HCT116 (cell line): ENCODE measurements around the gene RCSD1. TPM values are rescaled to one million over a fixed set of nuclear protein-coding genes. Genes with fewer than 3 reads are reported as not detected.

Experiments used
- total RNA-seq: library from RNA; stranded (reverse); gene quantifications from one replicate; pipeline ENCODE4 v1.2.1, GENCODE V29; 2021; ENCODE audit not compliant: unreplicated experiment

RCSD1 gene
- total RNA-seq, 1 experiment from 2014 or later: 0.15 TPM

Other genes starting within 250 kb of the RCSD1 start
- gene CD247, start 111.7 kb upstream of the RCSD1 start, total RNA-seq: 0.57 TPM
- gene CREG1, start 76.5 kb upstream of the RCSD1 start, total RNA-seq: 55.7 TPM
- gene MPZL1, start 91.8 kb downstream of the RCSD1 start, total RNA-seq: 52.9 TPM